HK-2 (cell line): ENCODE measurements around the gene ZNF862.
A peak's percentile ranks its signal among the peaks of the same experiment; 100 is the strongest.

Experiments
- DNase-seq: peaks from one replicate; pipeline ENCODE4 v3.0.0-alpha.2; 2018; ENCODE audit not compliant: unreplicated experiment

Gene ZNF862

GRCh38 chr7:149845257-149845980, 7.2 kb downstream of the ZNF862 start:
- DNase-seq, result no peak

GRCh38 chr7:149846021-149846420, 7.8 kb downstream of the ZNF862 start:
- no peak for DNase-seq

GRCh38 chr7:149846436-149847046, 8.4 kb downstream of the ZNF862 start:
- DNase-seq, result no peak

GRCh38 chr7:149849174-149849573, 11.0 kb downstream of the ZNF862 start:
- DNase-seq, result no peak

GRCh38 chr7:149850007-149850594, 11.9 kb downstream of the ZNF862 start:
- DNase-seq, result no peak

- no peak for DNase-seq
These were observed 12.5 kb downstream of the ZNF862 start for GRCh38 chr7:149850716-149851115.

- DNase-seq, result no peak
These were observed 13.3 kb downstream of the ZNF862 start for GRCh38 chr7:149851449-149851848.

GRCh38 chr7:149853157-149853556, 15.0 kb downstream of the ZNF862 start:
- DNase-seq, result no peak

- DNase-seq, result peak; percentile 29
These were observed 16.6 kb downstream of the ZNF862 start for GRCh38 chr7:149854611-149855360.

GRCh38 chr7:149855361-149856305, 17.5 kb downstream of the ZNF862 start:
- DNase-seq, result no peak

- no peak for DNase-seq
These were observed 18.4 kb downstream of the ZNF862 start for GRCh38 chr7:149856583-149856982.

GRCh38 chr7:149859369-149859768, 21.2 kb downstream of the ZNF862 start:
- no peak for DNase-seq

GRCh38 chr7:149859876-149860275, 21.7 kb downstream of the ZNF862 start:
- no peak for DNase-seq

GRCh38 chr7:149860821-149861727, 22.9 kb downstream of the ZNF862 start:
- no peak for DNase-seq

- DNase-seq, result no peak
These were observed 23.5 kb downstream of the ZNF862 start for GRCh38 chr7:149861728-149862045.

- no peak for DNase-seq
These were observed 24.0 kb downstream of the ZNF862 start for GRCh38 chr7:149862156-149862555.

- DNase-seq, result no peak
These were observed 25.3 kb downstream of the ZNF862 start for GRCh38 chr7:149863500-149863899.

GRCh38 chr7:149864023-149864422, 25.8 kb downstream of the ZNF862 start:
- no peak for DNase-seq

- no peak for DNase-seq
These were observed 26.6 kb downstream of the ZNF862 start for GRCh38 chr7:149864751-149865150.

- DNase-seq, result no peak
These were observed 27.3 kb downstream of the ZNF862 start for GRCh38 chr7:149865437-149865836.
